SK-N-SH (cell line): ENCODE data around the gene SV2A. TPM values are rescaled to one million over a fixed set of nuclear protein-coding genes. Genes with fewer than 3 reads are reported as not detected.

ENCODE experiments used
- CTCF ChIA-PET: fragments of 300-600, 350-600 bp; formaldehyde crosslinking; extraction: SDS; loops from one replicate; lab custom pipeline; 2021; lab: Yijun Ruan, JAX
- POLR2A ChIA-PET: fragments of 350-600 bp; sonication (Branson Sonifier 250); formaldehyde crosslinking; extraction: SDS; loops from one replicate; lab custom pipeline; 2020; ENCODE audit warnings: antibody characterized with exemption, inconsistent platforms; lab: Yijun Ruan, JAX
- DNase-seq: peaks from one replicate; pipeline ENCODE4 v3.0.0; 2012
- H2AFZ ChIP-seq: fragments of 200-600 bp; sonication (generic); 2 replicates; pipeline ENCODE4 v1.8.1; 2016; ENCODE audit warnings: antibody characterized with exemption, mild to moderate bottlenecking, low read depth
- H3F3A ChIP-seq: fragments of 200-600 bp; sonication (generic); replicated peaks from 2 replicates; pipeline ENCODE3; 2016; ENCODE audit warnings: antibody characterized with exemption, mild to moderate bottlenecking; ENCODE audit not compliant: insufficient read depth
- H3K27ac ChIP-seq, 2 experiments: fragments of 200-500 bp in 1 of 2; fragments of 200-600 bp in 1 of 2; sonication (Bioruptor generic) in 1 of 2; sonication (generic), shearing (Covaris generic) in 1 of 2; 2 replicates each; pipeline versions ENCODE4 v1.5.1 to v1.6.1; 2014 to 2016; ENCODE audit warnings: low read depth in 2 of 2, inconsistent platforms in 1 of 2, low read length in 1 of 2, mild to moderate bottlenecking in 1 of 2, mixed read lengths in 1 of 2
- H3K27me3 ChIP-seq: fragments of 200-600 bp; sonication (generic), shearing (Covaris generic); 2 replicates; pipeline ENCODE4 v1.6.1; 2016; ENCODE audit warnings: mixed run types; ENCODE audit not compliant: insufficient read depth
- H3K36me3 ChIP-seq, 2 experiments: fragments of 200-500 bp in 1 of 2; fragments of 200-600 bp in 1 of 2; sonication (Bioruptor generic) in 1 of 2; sonication (generic) in 1 of 2; replicated peaks in 1 of 2; 2 replicates each; pipeline versions ENCODE3 to v1.5.1; 2014 to 2016; ENCODE audit warnings: low read length in 1 of 2, mild to moderate bottlenecking in 1 of 2; ENCODE audit not compliant: insufficient read depth in 2 of 2, control insufficient read depth in 1 of 2
- H3K4me1 ChIP-seq, 2 experiments: fragments of 200-500 bp in 1 of 2; fragments of 200-600 bp in 1 of 2; sonication (Bioruptor generic) in 1 of 2; sonication (generic), shearing (Covaris generic) in 1 of 2; 2 replicates each; pipeline versions ENCODE4 v1.5.1 to v1.6.1; 2014 to 2016; ENCODE audit warnings: low read depth in 1 of 2, low read length in 1 of 2, mixed run types in 1 of 2; ENCODE audit not compliant: insufficient read depth in 2 of 2, control insufficient read depth in 1 of 2
- H3K4me2 ChIP-seq: fragments of 200-600 bp; sonication (generic), shearing (Covaris generic); 2 replicates; pipeline ENCODE4 v1.6.1; 2017; ENCODE audit warnings: mixed run types
- H3K4me3 ChIP-seq, 2 experiments: fragments of 200-500 bp in 1 of 2; fragments of 200-600 bp in 1 of 2; sonication (Bioruptor generic) in 1 of 2; sonication (generic), shearing (Covaris generic) in 1 of 2; 2 replicates each; pipeline versions ENCODE4 v1.5.1 to v1.8.1; 2014 to 2016; ENCODE audit warnings: low read depth in 2 of 2, inconsistent platforms in 1 of 2, low read length in 1 of 2, mild to moderate bottlenecking in 1 of 2, mixed read lengths in 1 of 2, moderate library complexity in 1 of 2
- H3K79me2 ChIP-seq: fragments of 200-600 bp; sonication (generic); 2 replicates; pipeline ENCODE4 v1.8.1; 2017; ENCODE audit warnings: mild to moderate bottlenecking; ENCODE audit not compliant: insufficient read depth
- H3K9ac ChIP-seq: fragments of 200-600 bp; sonication (generic); 2 replicates; pipeline ENCODE4 v1.6.1; 2017; ENCODE audit warnings: mixed run types
- H3K9me2 ChIP-seq: fragments of 200-600 bp; sonication (generic); 2 replicates; pipeline ENCODE4 v1.6.1; 2017; ENCODE audit warnings: mixed run types
- H3K9me3 ChIP-seq: fragments of 200-600 bp; sonication (generic); 2 replicates; pipeline ENCODE4 v1.6.1; 2017; ENCODE audit warnings: mixed run types, mild to moderate bottlenecking, moderate library complexity
- H4K20me1 ChIP-seq: fragments of 200-600 bp; sonication (generic); 2 replicates; pipeline ENCODE4 v1.6.1; 2017; ENCODE audit warnings: mild to moderate bottlenecking, mixed run types; ENCODE audit not compliant: insufficient read depth
- CHD2 ChIP-seq: fragments of 150-350 bp; IDR thresholded peaks from 2 replicates; pipeline ENCODE4 v1.6.1; 2018; ENCODE audit warnings: low read length; ENCODE audit not compliant: partially characterized antibody
- EZH2phosphoT487 ChIP-seq: fragments of 200-600 bp; sonication (generic); IDR thresholded peaks from 2 replicates; pipeline ENCODE4 v1.6.1; 2017; ENCODE audit warnings: low read depth, mixed run types, mild to moderate bottlenecking, antibody characterized with exemption, moderate library complexity, borderline replicate concordance
- FOXJ3 ChIP-seq: sonication (generic); formaldehyde crosslinking; IDR thresholded peaks from 2 replicates; pipeline ENCODE4 v1.5.1; 2020; ENCODE audit warnings: mild to moderate bottlenecking, missing genetic modification reagents
- FOXM1 ChIP-seq: IDR thresholded peaks from 2 replicates; pipeline ENCODE4 v1.4.0; 2012; ENCODE audit warnings: low read depth, mild to moderate bottlenecking
- GABPA ChIP-seq: IDR thresholded peaks from 2 replicates; pipeline ENCODE4 v1.4.0; 2012; ENCODE audit warnings: low read depth, mild to moderate bottlenecking
- GATA2 ChIP-seq: sonication (generic); formaldehyde crosslinking; IDR thresholded peaks from 2 replicates; pipeline ENCODE4 v1.5.0; 2020; ENCODE audit warnings: mild to moderate bottlenecking, missing genetic modification reagents
- JUND ChIP-seq: IDR thresholded peaks from 2 replicates; pipeline ENCODE4 v1.4.0; 2012
- MAX ChIP-seq: IDR thresholded peaks from 2 replicates; pipeline ENCODE4 v1.4.0; 2012; ENCODE audit warnings: low read depth
- NFIC ChIP-seq: IDR thresholded peaks from 2 replicates; pipeline ENCODE4 v1.4.0; 2012; ENCODE audit warnings: borderline replicate concordance
- NRF1 ChIP-seq: IDR thresholded peaks from 2 replicates; pipeline ENCODE4 v1.6.1; 2012; ENCODE audit warnings: low read depth, mild to moderate bottlenecking, low read length
- POLR2AphosphoS5 ChIP-seq: IDR thresholded peaks from 2 replicates; pipeline ENCODE4 v1.6.1; 2012; ENCODE audit warnings: low read depth, low read length
- RXRA ChIP-seq: IDR thresholded peaks from 2 replicates; pipeline ENCODE4 v1.4.0; 2012; ENCODE audit warnings: low read depth, mild to moderate bottlenecking, borderline replicate concordance
- SIN3A ChIP-seq: IDR thresholded peaks from 2 replicates; pipeline ENCODE4 v1.6.1; 2012; ENCODE audit warnings: low read depth, mild to moderate bottlenecking, low read length, moderate library complexity, borderline replicate concordance
- SMC3 ChIP-seq: IDR thresholded peaks from 2 replicates; pipeline ENCODE4 v1.6.1; 2012; ENCODE audit warnings: low read depth, low read length, improper control_type of control experiment
- TAF1 ChIP-seq: IDR thresholded peaks from 2 replicates; pipeline ENCODE4 v1.6.1; 2012; ENCODE audit warnings: low read depth, mild to moderate bottlenecking, low read length, moderate library complexity, borderline replicate concordance
- YY1 ChIP-seq: IDR thresholded peaks from 2 replicates; pipeline ENCODE4 v1.4.0; 2012; ENCODE audit warnings: low read depth, mild to moderate bottlenecking
- whole genome bisulfite sequencing: methylation state at CpG from one replicate; pipeline ENCODE4 v1.1.6; 2017; ENCODE audit warnings: low lambda C conversion rate; 5-methylcytosine and 5-hydroxymethylcytosine counted together
- polyA plus RNA-seq, 3 experiments: library from polyadenylated mRNA; depleted of rRNA; stranded (reverse); fragments of >200 nt; gene quantifications; 2 replicates each; pipeline ENCODE4 v1.2.3, GENCODE V29; 2012
- TF ChIP-seq, protein P1 (sequence below): IDR thresholded peaks from 2 replicates; pipeline ENCODE4 v1.4.0; 2012; ENCODE audit warnings: low read depth, borderline replicate concordance
- TF ChIP-seq, protein P2 (sequence below): IDR thresholded peaks from 2 replicates; pipeline ENCODE4 v1.6.1; 2012; ENCODE audit warnings: mild to moderate bottlenecking, low read depth, low read length, moderate library complexity

Gene SV2A
- polyA plus RNA-seq, 1 of the 3 experiments (the other 2 are of a cell fraction) = 22.7 TPM

DNA sequence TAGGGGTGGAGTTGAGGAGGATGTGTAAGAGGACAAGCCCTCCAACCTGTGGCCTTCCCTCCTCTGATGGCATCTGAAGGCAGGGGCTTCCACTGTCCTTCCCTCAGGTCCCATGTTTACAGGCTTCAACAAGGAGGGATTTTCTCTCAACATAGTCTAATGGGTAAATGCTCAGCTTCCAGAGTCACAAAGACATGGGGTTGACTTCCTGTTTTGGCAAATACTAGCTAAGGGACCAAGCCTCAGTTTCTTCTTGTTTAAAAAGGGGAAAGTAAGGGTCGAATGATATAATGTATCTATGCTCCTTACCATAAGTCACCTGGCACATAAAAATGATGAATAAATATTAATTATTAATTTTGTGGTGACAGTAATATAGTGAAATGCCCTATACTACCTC is 3.1 kb downstream of the SV2A start:
- 86% methylated on average over 1 of the region's 1 CpG for WGBS
- no peak overlapping the region for H3K4me3 ChIP-seq
- H4K20me1 ChIP-seq = no peaks in the 10 kb centered on the region
- ChIA-PET CTCF (interaction anchor here (1.2 to 1.6 kb wide), 2 partner anchors 10 to 26 kb away, joined by 3 to 4 read pairs; a partner anchor contains a TSS), POLR2A (no interaction called here)
- DNase-seq = no peak
- no peaks in the 10 kb centered on the region for H3K27me3 ChIP-seq
- no peak overlapping the region for H3K4me2 ChIP-seq
- no peaks in the 10 kb centered on the region for H3K9me2 ChIP-seq
- TF ChIP-seq GABPA (no peak), SIN3A (no peak), EZH2phosphoT487 (no peak), NFIC (no peak), RXRA (no peak), CHD2 (no peak), MAX (no peak), NRF1 (no peak), GATA2 (no peak), SMC3 (no peak), TAF1 (no peak), YY1 (no peak), FOXM1 (no peak), JUND (no peak), FOXJ3 (CRISPR knock-in tag) (no peak), POLR2AphosphoS5 (no peak)
- TF ChIP-seq, protein P1, sequence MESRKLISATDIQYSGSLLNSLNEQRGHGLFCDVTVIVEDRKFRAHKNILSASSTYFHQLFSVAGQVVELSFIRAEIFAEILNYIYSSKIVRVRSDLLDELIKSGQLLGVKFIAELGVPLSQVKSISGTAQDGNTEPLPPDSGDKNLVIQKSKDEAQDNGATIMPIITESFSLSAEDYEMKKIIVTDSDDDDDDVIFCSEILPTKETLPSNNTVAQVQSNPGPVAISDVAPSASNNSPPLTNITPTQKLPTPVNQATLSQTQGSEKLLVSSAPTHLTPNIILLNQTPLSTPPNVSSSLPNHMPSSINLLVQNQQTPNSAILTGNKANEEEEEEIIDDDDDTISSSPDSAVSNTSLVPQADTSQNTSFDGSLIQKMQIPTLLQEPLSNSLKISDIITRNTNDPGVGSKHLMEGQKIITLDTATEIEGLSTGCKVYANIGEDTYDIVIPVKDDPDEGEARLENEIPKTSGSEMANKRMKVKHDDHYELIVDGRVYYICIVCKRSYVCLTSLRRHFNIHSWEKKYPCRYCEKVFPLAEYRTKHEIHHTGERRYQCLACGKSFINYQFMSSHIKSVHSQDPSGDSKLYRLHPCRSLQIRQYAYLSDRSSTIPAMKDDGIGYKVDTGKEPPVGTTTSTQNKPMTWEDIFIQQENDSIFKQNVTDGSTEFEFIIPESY = no peak
- TF ChIP-seq, protein P2, sequence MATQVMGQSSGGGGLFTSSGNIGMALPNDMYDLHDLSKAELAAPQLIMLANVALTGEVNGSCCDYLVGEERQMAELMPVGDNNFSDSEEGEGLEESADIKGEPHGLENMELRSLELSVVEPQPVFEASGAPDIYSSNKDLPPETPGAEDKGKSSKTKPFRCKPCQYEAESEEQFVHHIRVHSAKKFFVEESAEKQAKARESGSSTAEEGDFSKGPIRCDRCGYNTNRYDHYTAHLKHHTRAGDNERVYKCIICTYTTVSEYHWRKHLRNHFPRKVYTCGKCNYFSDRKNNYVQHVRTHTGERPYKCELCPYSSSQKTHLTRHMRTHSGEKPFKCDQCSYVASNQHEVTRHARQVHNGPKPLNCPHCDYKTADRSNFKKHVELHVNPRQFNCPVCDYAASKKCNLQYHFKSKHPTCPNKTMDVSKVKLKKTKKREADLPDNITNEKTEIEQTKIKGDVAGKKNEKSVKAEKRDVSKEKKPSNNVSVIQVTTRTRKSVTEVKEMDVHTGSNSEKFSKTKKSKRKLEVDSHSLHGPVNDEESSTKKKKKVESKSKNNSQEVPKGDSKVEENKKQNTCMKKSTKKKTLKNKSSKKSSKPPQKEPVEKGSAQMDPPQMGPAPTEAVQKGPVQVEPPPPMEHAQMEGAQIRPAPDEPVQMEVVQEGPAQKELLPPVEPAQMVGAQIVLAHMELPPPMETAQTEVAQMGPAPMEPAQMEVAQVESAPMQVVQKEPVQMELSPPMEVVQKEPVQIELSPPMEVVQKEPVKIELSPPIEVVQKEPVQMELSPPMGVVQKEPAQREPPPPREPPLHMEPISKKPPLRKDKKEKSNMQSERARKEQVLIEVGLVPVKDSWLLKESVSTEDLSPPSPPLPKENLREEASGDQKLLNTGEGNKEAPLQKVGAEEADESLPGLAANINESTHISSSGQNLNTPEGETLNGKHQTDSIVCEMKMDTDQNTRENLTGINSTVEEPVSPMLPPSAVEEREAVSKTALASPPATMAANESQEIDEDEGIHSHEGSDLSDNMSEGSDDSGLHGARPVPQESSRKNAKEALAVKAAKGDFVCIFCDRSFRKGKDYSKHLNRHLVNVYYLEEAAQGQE = no peak
- peaks cover 13% of the 10 kb centered on the region for H3K79me2 ChIP-seq
- H2AFZ ChIP-seq = no peak overlapping the region
- no peak overlapping the region for H3K9ac ChIP-seq
- H3K4me1 ChIP-seq = peaks cover 11 to 26% of the 10 kb centered on the region in 2 experiments; a peak in 2 of 4 replicates
- peaks cover 6 to 36% of the 10 kb centered on the region in 2 experiments for H3K36me3 ChIP-seq
- H3K9me3 ChIP-seq = no peaks in the 10 kb centered on the region
- H3K27ac ChIP-seq = no peak overlapping the region
- peaks cover 4% of the 10 kb centered on the region for H3F3A ChIP-seq
